HCT116 (cell line): ENCODE measurements around the gene TXNL4B. TPM values are rescaled to one million over a fixed set of nuclear protein-coding genes. Genes with fewer than 3 reads are reported as not detected.

Source experiments
- ATAC-seq: fragments of 200-7000 bp; cut with Tn5 transposase; 2 replicates; pipeline ENCODE4 v1.9.1; 2020; ENCODE audit warnings: mild to moderate bottlenecking, moderate library complexity
- BruUV-seq: library from RNA; stranded (reverse); fragments of 400-500 nt; replicated peaks from 2 replicates; lab custom pipeline; 2021; lab: Mats Ljungman, UMichigan
- CTCF ChIA-PET: fragments of 300-600 bp; sonication (Branson Sonifier 250); formaldehyde crosslinking; loops from one replicate; lab custom pipeline; 2021; ENCODE audit warnings: antibody characterized with exemption; lab: Charles Lee
- POLR2A ChIA-PET: fragments of 300-600, 350-600 bp; sonication (Branson Sonifier 250); formaldehyde crosslinking; loops from one replicate; lab custom pipeline; 2021; ENCODE audit warnings: antibody characterized with exemption; lab: Charles Lee
- RAD21 ChIA-PET, 2 experiments: fragments of 300-600 bp; sonication (Branson Sonifier 250); formaldehyde crosslinking; loops; one replicate each; lab custom pipeline; 2023; ENCODE audit warnings: low total read pairs in 2 of 2; ENCODE audit not compliant: uncharacterized antibody in 2 of 2, unreplicated experiment in 2 of 2, low non-redundant PET in 1 of 2; lab: Charles Lee
- DNase-seq: peaks from one replicate; pipeline ENCODE4 v3.0.0-alpha.2; 2010; ENCODE audit warnings: low read depth, low spot score
- H2AFZ ChIP-seq: fragments of 200-600 bp; shearing (Covaris generic), sonication (generic); 2 replicates; pipeline ENCODE4 v1.6.1; 2017; ENCODE audit warnings: low read depth, mixed run types, mixed read lengths, antibody characterized with exemption, low read length; ENCODE audit not compliant: poor library complexity, severe bottlenecking
- H3K27ac ChIP-seq: 2 replicates; pipeline ENCODE4 v1.5.1; 2012; ENCODE audit warnings: low read depth, low read length
- H3K27me3 ChIP-seq: fragments of 200-600 bp; sonication (generic); 2 replicates; pipeline ENCODE4 v1.6.1; 2016; ENCODE audit warnings: mixed run types, low read length, mixed read lengths; ENCODE audit not compliant: insufficient read depth
- H3K36me3 ChIP-seq, 2 experiments: fragments of 200-500 bp in 1 of 2; fragments of 200-600 bp in 1 of 2; sonication (Bioruptor generic) in 1 of 2; sonication (generic) in 1 of 2; 2 replicates each; pipeline versions ENCODE4 v1.5.1 to v1.6.1; 2014 to 2016; ENCODE audit warnings: low read length in 2 of 2, inconsistent platforms in 1 of 2, mixed read lengths in 1 of 2, mixed run types in 1 of 2; ENCODE audit not compliant: insufficient read depth in 2 of 2, control insufficient read depth in 1 of 2
- H3K4me1 ChIP-seq, 2 experiments: fragments of 200-600 bp in 1 of 2; sonication (generic) in 1 of 2; 2 replicates each; pipeline versions ENCODE4 v1.5.1 to v1.6.1; 2012 to 2017; ENCODE audit warnings: low read length in 2 of 2, inconsistent platforms in 1 of 2, mild to moderate bottlenecking in 1 of 2, mixed read lengths in 1 of 2, mixed run types in 1 of 2, moderate library complexity in 1 of 2; ENCODE audit not compliant: insufficient read depth in 2 of 2, control insufficient read depth in 1 of 2
- H3K4me2 ChIP-seq: fragments of 200-600 bp; sonication (generic); 2 replicates; pipeline ENCODE4 v1.6.1; 2017; ENCODE audit warnings: mixed run types, low read length, mixed read lengths
- H3K4me3 ChIP-seq, 2 experiments: fragments of 200-600 bp in 1 of 2; sonication (generic) in 1 of 2; replicated peaks in 1 of 2; 2 replicates each; pipeline ENCODE4 v1.5.1; 2011 to 2016; ENCODE audit warnings: low read length in 2 of 2, control low read depth in 1 of 2, low read depth in 1 of 2, mild to moderate bottlenecking in 1 of 2, mixed read lengths in 1 of 2, mixed run types in 1 of 2
- H3K79me2 ChIP-seq: fragments of 200-600 bp; sonication (generic); 2 replicates; pipeline ENCODE4 v1.6.1; 2017; ENCODE audit warnings: mild to moderate bottlenecking, mixed run types, low read length, moderate library complexity, mixed read lengths; ENCODE audit not compliant: insufficient read depth
- H3K9ac ChIP-seq: fragments of 200-600 bp; sonication (generic); 2 replicates; pipeline ENCODE4 v1.6.1; 2016; ENCODE audit warnings: low read length, mixed read lengths
- H3K9me2 ChIP-seq: fragments of 200-600 bp; sonication (generic), shearing (Covaris generic); 2 replicates; pipeline ENCODE4 v1.6.1; 2017; ENCODE audit warnings: mixed run types, mild to moderate bottlenecking, moderate library complexity; ENCODE audit not compliant: insufficient read depth
- H3K9me3 ChIP-seq, 2 experiments: fragments of 200-500 bp in 1 of 2; fragments of 200-600 bp in 1 of 2; sonication (Bioruptor generic) in 1 of 2; sonication (generic) in 1 of 2; 2 replicates each; pipeline ENCODE4 v1.6.1; 2014 to 2017; ENCODE audit warnings: low read length in 2 of 2, mixed read lengths in 2 of 2, inconsistent platforms in 1 of 2, low read depth in 1 of 2, mild to moderate bottlenecking in 1 of 2, mixed run types in 1 of 2, moderate library complexity in 1 of 2; ENCODE audit not compliant: control insufficient read depth in 1 of 2, insufficient read depth in 1 of 2
- H4K20me1 ChIP-seq: fragments of 200-600 bp; sonication (generic), shearing (Covaris generic); 2 replicates; pipeline ENCODE4 v1.6.1; 2017; ENCODE audit warnings: mixed run types, mild to moderate bottlenecking, moderate library complexity; ENCODE audit not compliant: insufficient read depth
- CBX3 ChIP-seq: IDR thresholded peaks from 2 replicates; pipeline ENCODE4 v1.6.1; 2012; ENCODE audit warnings: low read depth
- EGR1 ChIP-seq: IDR thresholded peaks from 2 replicates; pipeline ENCODE4 v1.6.1; 2012; ENCODE audit warnings: low read depth
- ELF1 ChIP-seq: IDR thresholded peaks from 2 replicates; pipeline ENCODE4 v1.6.1; 2012; ENCODE audit warnings: low read depth, borderline replicate concordance
- EZH2 ChIP-seq: fragments of 200-600 bp; sonication (generic); IDR thresholded peaks from 2 replicates; pipeline ENCODE4 v1.6.1; 2017; ENCODE audit warnings: antibody characterized with exemption, mixed run types
- EZH2phosphoT487 ChIP-seq: fragments of 200-600 bp; IDR thresholded peaks from 2 replicates; pipeline ENCODE4 v1.6.1; 2018; ENCODE audit warnings: antibody characterized with exemption, borderline replicate concordance
- POLR2AphosphoS5 ChIP-seq: IDR thresholded peaks from 2 replicates; pipeline ENCODE4 v1.6.1; 2011; ENCODE audit warnings: mild to moderate bottlenecking, low read depth, low read length, moderate library complexity
- RAD21 ChIP-seq: IDR thresholded peaks from 2 replicates; pipeline ENCODE4 v1.6.1; 2012; ENCODE audit warnings: low read depth, mild to moderate bottlenecking
- SIN3A ChIP-seq: IDR thresholded peaks from 2 replicates; pipeline ENCODE4 v1.6.1; 2012; ENCODE audit warnings: low read depth
- SP1 ChIP-seq: IDR thresholded peaks from 2 replicates; pipeline ENCODE4 v1.6.1; 2012; ENCODE audit warnings: low read depth
- SRF ChIP-seq: IDR thresholded peaks from 2 replicates; pipeline ENCODE4 v1.6.1; 2012; ENCODE audit warnings: low read depth
- TCF7L2 ChIP-seq: IDR thresholded peaks from 2 replicates; pipeline ENCODE4 v1.7.0; 2011; ENCODE audit warnings: borderline replicate concordance, inconsistent platforms; ENCODE audit not compliant: insufficient read depth, insufficient read length; ENCODE audit errors: extremely low read depth
- ZFX ChIP-seq: fragments of 450-650 bp; IDR thresholded peaks from 2 replicates; pipeline ENCODE4 v1.6.1; 2017
- ZNF274 ChIP-seq: fragments of 200-500 bp; sonication (Bioruptor generic); IDR thresholded peaks from 2 replicates; pipeline ENCODE4 v1.6.1; 2014; ENCODE audit warnings: mild to moderate bottlenecking, low read depth, low read length, inconsistent platforms
- intact Hi-C: fragments of 100-400 bp; cut with micrococcal nuclease; formaldehyde crosslinking; loops from 2 replicates; pipeline ENCODE4 v1.10.0; 2022
- total RNA-seq: library from RNA; stranded (reverse); gene quantifications from one replicate; pipeline ENCODE4 v1.2.1, GENCODE V29; 2021; ENCODE audit not compliant: unreplicated experiment
- TF ChIP-seq, protein P1 (sequence below), 3 experiments: fragments of 200-600 bp in 1 of 3; sonication (generic) in 1 of 3; IDR thresholded peaks in 2 of 3; conservative IDR thresholded peaks in 1 of 3; 2 replicates each; pipeline ENCODE4 v1.5.1; 2012 to 2017; ENCODE audit warnings: low read depth in 2 of 3, low read length in 2 of 3, antibody characterized with exemption in 1 of 3, borderline replicate concordance in 1 of 3, control low read depth in 1 of 3, mild to moderate bottlenecking in 1 of 3, mixed read lengths in 1 of 3, mixed run types in 1 of 3, moderate library complexity in 1 of 3; ENCODE audit not compliant: insufficient read depth in 1 of 3
- TF ChIP-seq, protein P2 (sequence below): IDR thresholded peaks from 2 replicates; pipeline ENCODE4 v1.6.1; 2012; ENCODE audit warnings: low read depth
- TF ChIP-seq, protein P3 (sequence below): IDR thresholded peaks from 2 replicates; pipeline ENCODE4 v1.6.1; 2012

The TXNL4B gene
- total RNA-seq, 1 experiment from 2014 or later, result 15.5 TPM

DNA sequence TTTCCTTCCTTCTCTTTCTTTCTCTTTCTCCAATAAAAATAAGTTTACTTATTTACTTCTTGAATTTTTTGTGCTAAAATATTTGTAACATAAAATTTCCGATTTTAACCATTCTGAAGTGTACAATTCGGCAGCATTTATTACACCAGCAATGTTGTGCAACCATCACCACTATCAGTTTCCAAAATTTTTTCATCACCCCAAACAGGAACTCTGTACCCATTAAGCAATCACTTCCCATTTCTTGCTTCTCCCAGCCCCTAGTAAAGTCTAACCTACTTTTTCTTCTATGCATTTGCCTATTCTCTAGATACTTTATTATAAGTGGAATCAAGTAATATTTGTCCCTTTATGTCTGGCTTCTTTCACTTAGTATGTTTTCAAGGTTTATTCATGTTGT, 41.6 kb downstream of the TXNL4B start:
- no peak overlapping the region for H3K4me3 ChIP-seq
- DNase-seq, result no peak
- TF ChIP-seq, protein P1, sequence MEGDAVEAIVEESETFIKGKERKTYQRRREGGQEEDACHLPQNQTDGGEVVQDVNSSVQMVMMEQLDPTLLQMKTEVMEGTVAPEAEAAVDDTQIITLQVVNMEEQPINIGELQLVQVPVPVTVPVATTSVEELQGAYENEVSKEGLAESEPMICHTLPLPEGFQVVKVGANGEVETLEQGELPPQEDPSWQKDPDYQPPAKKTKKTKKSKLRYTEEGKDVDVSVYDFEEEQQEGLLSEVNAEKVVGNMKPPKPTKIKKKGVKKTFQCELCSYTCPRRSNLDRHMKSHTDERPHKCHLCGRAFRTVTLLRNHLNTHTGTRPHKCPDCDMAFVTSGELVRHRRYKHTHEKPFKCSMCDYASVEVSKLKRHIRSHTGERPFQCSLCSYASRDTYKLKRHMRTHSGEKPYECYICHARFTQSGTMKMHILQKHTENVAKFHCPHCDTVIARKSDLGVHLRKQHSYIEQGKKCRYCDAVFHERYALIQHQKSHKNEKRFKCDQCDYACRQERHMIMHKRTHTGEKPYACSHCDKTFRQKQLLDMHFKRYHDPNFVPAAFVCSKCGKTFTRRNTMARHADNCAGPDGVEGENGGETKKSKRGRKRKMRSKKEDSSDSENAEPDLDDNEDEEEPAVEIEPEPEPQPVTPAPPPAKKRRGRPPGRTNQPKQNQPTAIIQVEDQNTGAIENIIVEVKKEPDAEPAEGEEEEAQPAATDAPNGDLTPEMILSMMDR (IDR thresholded peaks at IDR 0.05 in 2 of 3, conservative IDR thresholded peaks at IDR 0.05 in 1 of 3; ENCODE audit: borderline replicate concordance in 1 of 3, insufficient read depth in 1 of 3, low read depth in 2 of 3, low read length in 2 of 3), result no peak
- TF ChIP-seq ELF1, result no peak
- TF ChIP-seq POLR2AphosphoS5, result no peak
- no peak for TF ChIP-seq ZNF274
- no peak for TF ChIP-seq CBX3
- no peak for TF ChIP-seq EZH2
- TF ChIP-seq SIN3A, result no peak
- no peak for TF ChIP-seq SP1
- TF ChIP-seq, protein P2, sequence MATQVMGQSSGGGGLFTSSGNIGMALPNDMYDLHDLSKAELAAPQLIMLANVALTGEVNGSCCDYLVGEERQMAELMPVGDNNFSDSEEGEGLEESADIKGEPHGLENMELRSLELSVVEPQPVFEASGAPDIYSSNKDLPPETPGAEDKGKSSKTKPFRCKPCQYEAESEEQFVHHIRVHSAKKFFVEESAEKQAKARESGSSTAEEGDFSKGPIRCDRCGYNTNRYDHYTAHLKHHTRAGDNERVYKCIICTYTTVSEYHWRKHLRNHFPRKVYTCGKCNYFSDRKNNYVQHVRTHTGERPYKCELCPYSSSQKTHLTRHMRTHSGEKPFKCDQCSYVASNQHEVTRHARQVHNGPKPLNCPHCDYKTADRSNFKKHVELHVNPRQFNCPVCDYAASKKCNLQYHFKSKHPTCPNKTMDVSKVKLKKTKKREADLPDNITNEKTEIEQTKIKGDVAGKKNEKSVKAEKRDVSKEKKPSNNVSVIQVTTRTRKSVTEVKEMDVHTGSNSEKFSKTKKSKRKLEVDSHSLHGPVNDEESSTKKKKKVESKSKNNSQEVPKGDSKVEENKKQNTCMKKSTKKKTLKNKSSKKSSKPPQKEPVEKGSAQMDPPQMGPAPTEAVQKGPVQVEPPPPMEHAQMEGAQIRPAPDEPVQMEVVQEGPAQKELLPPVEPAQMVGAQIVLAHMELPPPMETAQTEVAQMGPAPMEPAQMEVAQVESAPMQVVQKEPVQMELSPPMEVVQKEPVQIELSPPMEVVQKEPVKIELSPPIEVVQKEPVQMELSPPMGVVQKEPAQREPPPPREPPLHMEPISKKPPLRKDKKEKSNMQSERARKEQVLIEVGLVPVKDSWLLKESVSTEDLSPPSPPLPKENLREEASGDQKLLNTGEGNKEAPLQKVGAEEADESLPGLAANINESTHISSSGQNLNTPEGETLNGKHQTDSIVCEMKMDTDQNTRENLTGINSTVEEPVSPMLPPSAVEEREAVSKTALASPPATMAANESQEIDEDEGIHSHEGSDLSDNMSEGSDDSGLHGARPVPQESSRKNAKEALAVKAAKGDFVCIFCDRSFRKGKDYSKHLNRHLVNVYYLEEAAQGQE, result no peak
- TF ChIP-seq, protein P3, sequence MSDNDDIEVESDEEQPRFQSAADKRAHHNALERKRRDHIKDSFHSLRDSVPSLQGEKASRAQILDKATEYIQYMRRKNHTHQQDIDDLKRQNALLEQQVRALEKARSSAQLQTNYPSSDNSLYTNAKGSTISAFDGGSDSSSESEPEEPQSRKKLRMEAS, result no peak
- TF ChIP-seq EZH2phosphoT487, result no peak
- TF ChIP-seq SRF, result no peak
- TF ChIP-seq RAD21, result no peak
- no peak for TF ChIP-seq ZFX
- TF ChIP-seq EGR1, result no peak
- no peak for TF ChIP-seq TCF7L2
- intact Hi-C loops, result no loop called here
- no peaks in the 10 kb centered on the region for H4K20me1 ChIP-seq
- peaks cover 13% of the 10 kb centered on the region; the same call in 1 of the 2 replicates for H3K27me3 ChIP-seq
- no peak overlapping the region for H2AFZ ChIP-seq
- CTCF ChIA-PET, result no interaction called here
- no peaks in the 10 kb centered on the region for H3K36me3 ChIP-seq
- no peak overlapping the region for H3K9ac ChIP-seq
- RAD21 ChIA-PET, result no interaction called here
- no peaks in the 10 kb centered on the region for H3K9me2 ChIP-seq
- no peak overlapping the region for H3K27ac ChIP-seq
- H3K79me2 ChIP-seq, result no peaks in the 10 kb centered on the region
- no peaks in the 10 kb centered on the region; a peak in 2 of 4 replicates for H3K9me3 ChIP-seq
- H3K4me2 ChIP-seq, result no peak overlapping the region
- ATAC-seq, result no peak
- H3K4me1 ChIP-seq, result no peaks in the 10 kb centered on the region
- no TSS peak for BruUV-seq
- POLR2A ChIA-PET, result no interaction called here
